ENCODE results near the gene NFKBIA. TPM values are rescaled to one million over a fixed set of nuclear protein-coding genes. Genes with fewer than 3 reads are reported as not detected.
A peak's percentile ranks its signal among the peaks of the same experiment; 100 is the strongest.

Gene NFKBIA
- total RNA-seq, 4 donors from 2014 or later: 112 to 387 (median 295) TPM

DNA sequence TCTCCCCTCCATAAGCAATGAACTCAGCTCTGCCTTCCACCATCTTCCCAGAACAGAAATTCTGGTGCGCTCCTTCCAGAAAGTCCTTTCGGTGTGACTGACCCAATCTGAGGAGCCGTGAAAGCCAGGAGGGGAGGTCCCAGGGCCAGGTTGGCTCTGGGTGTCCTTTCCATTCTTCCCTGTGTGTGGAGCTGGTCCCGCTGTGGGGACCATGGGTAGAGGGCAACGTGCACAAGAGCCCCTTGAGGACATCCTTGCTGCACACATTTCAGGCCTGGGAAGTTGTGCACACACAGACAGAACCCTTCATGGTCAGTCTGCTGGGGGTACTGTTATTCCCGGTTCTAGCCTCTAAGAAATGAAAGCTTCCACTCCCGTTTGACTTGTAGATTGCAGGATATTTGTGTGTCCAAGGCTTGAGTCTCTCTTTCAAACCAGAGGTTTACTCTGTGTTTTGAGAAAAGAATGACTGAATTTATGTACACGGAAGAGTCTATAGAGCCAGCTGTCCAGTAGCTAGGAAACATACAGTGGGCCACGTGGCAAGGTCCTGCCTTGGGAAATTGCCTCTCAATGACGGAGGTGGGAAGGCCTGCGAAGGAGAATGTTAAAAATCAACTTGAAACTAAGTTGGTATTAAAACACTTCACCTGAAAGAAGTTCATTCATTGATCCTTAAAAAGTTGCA lies 10.1 kb downstream of the NFKBIA start:
- Histone ChIP-seq H3K27me3 (no peaks in the 10 kb centered on the region), H3K4me1 (no peaks in the 10 kb centered on the region), H3K36me3 (no peaks in the 10 kb centered on the region), H3K27ac (no peak overlapping the region), H3K4me3 (no peak overlapping the region), H3K9me3 (no peaks in the 10 kb centered on the region)
- no peak for TF ChIP-seq POLR2A (IDR thresholded peaks at IDR 0.05)
- TF ChIP-seq, protein P1, sequence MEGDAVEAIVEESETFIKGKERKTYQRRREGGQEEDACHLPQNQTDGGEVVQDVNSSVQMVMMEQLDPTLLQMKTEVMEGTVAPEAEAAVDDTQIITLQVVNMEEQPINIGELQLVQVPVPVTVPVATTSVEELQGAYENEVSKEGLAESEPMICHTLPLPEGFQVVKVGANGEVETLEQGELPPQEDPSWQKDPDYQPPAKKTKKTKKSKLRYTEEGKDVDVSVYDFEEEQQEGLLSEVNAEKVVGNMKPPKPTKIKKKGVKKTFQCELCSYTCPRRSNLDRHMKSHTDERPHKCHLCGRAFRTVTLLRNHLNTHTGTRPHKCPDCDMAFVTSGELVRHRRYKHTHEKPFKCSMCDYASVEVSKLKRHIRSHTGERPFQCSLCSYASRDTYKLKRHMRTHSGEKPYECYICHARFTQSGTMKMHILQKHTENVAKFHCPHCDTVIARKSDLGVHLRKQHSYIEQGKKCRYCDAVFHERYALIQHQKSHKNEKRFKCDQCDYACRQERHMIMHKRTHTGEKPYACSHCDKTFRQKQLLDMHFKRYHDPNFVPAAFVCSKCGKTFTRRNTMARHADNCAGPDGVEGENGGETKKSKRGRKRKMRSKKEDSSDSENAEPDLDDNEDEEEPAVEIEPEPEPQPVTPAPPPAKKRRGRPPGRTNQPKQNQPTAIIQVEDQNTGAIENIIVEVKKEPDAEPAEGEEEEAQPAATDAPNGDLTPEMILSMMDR (IDR thresholded peaks at IDR 0.05): no peak
- intact Hi-C loops (cut with DNase I; ENCODE audit: low total_unique reads): no loop called here
- DNase-seq: no peak

DNA sequence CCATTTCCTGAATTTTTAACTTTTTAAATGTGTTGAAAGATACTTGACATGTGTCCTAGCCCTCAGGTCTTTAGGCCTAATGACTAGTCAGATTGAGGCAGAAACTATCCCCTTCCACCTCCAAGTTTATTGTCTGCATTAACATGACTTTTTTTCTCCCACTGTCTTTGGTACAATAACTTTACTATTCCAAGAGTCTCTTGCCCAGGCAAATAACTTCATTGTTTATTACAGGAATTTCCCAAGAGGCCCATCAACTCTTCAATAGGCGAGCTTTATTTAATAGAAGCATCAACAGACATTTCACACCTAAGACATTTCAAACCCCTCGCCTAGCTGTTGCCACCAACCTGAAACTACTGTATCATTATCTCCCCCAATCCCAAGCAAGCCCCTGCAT lies 10.7 kb downstream of the NFKBIA start:
- H3K27ac ChIP-seq: peak overlapping the region in 1 of 2 donors; percentile 27
- TF ChIP-seq, protein P1 (IDR thresholded peaks at IDR 0.05): no peak
- no peak for TF ChIP-seq POLR2A (IDR thresholded peaks at IDR 0.05)
- no peaks in the 10 kb centered on the region for H3K9me3 ChIP-seq
- intact Hi-C loops (cut with DNase I; ENCODE audit: low total_unique reads): no loop called here
- no peak overlapping the region for H3K4me3 ChIP-seq
- no peak for DNase-seq
- no peaks in the 10 kb centered on the region for H3K36me3 ChIP-seq
- H3K27me3 ChIP-seq: no peaks in the 10 kb centered on the region
- no peaks in the 10 kb centered on the region for H3K4me1 ChIP-seq

DNA sequence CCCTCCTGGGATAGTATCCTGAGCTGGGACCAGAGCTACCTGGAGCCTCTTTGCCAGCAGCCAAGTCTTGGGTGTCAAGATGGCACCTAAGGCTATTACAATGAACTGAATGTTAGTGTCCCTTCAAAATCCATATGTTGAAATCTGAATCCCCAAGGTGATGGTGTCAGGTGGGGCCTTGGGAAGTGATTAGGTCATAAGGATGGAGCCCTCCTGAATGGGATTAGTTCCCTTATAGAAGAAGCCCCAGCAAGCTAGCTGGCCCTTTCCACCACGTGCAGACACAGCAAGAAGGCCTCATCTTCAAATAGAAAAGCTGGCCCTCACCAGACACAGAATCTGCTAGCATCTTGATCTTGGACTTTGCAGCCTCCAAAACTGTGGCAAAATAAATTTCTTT lies 12.4 kb downstream of the NFKBIA start:
- DNase-seq: no peak
- Histone ChIP-seq H3K4me1 (no peaks in the 10 kb centered on the region), H3K9me3 (no peaks in the 10 kb centered on the region), H3K36me3 (no peaks in the 10 kb centered on the region), H3K27ac (no peak overlapping the region), H3K4me3 (no peak overlapping the region), H3K27me3 (no peaks in the 10 kb centered on the region)
- TF ChIP-seq, protein P1 (IDR thresholded peaks at IDR 0.05): no peak
- TF ChIP-seq POLR2A (IDR thresholded peaks at IDR 0.05): no peak
- intact Hi-C loops (cut with DNase I; ENCODE audit: low total_unique reads): no loop called here

DNA sequence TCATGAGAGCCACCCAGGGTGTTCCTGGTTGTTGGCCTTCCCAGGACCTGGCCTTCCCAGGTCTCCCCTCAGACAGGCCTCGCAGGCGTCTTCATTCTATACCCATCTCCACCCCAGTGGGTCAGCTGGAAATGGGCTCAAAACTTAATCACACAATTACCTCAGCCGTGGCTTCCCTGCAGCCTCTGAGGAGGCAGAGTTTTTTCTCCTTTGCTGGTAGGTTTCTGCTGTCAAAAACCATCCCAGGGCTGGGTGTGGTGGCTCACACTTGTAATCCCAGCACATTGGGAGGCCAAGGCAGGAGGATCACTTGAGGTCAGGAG lies 13.2 kb downstream of the NFKBIA start:
- no peaks in the 10 kb centered on the region for H3K27me3 ChIP-seq
- TF ChIP-seq POLR2A (IDR thresholded peaks at IDR 0.05): no peak
- TF ChIP-seq, protein P1 (IDR thresholded peaks at IDR 0.05): no peak
- H3K4me1 ChIP-seq: no peaks in the 10 kb centered on the region
- intact Hi-C loops (cut with DNase I; ENCODE audit: low total_unique reads): no loop called here
- no peak for DNase-seq
- H3K4me3 ChIP-seq: no peak overlapping the region
- H3K36me3 ChIP-seq: no peaks in the 10 kb centered on the region
- no peak overlapping the region for H3K27ac ChIP-seq
- H3K9me3 ChIP-seq: no peaks in the 10 kb centered on the region

DNA sequence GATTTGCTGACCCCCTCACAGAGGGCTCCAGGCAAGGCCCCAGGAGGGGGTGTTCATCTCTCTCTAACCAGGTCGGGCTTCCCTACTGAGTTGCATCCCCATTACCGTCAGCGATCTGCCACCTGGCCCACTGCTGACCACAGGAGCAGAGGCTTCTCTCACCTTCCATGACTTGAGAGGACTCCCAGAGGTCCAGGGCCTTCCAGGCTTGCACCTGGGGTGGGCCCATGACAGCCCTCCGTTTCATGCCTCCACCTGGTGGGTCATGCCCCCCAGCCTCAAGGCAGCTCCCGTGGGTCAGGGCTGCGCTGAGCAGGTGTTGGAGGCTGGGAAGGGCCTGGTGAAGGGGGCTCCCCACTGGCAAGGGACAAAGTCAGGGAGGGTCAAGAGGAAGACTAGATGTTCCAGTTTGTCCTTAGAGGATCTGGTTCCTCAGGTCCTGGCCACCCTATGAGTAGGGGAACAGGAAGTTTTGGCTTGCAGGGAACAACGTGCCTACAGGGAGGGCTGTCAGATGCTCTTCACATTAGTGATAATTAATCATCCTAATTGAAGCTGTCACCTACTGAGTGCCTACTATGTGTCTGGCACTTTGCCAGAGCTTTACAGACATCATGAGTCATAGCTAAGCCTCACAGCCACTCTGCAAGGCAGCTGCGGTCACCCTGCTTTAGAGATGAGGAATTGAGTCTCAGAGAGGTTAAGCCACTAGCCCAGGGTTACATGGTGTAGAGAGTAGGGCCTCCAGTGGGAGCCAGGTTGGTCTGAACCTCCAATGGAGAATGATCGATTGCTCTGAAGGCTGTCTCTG lies 13.8 kb downstream of the NFKBIA start:
- no peaks in the 10 kb centered on the region for H3K27me3 ChIP-seq
- H3K4me1 ChIP-seq: peaks cover 0 to 5% of the 10 kb centered on the region in 2 donors
- intact Hi-C loops (cut with DNase I; ENCODE audit: low total_unique reads): no loop called here
- TF ChIP-seq, protein P1 (IDR thresholded peaks at IDR 0.05): no peak
- TF ChIP-seq POLR2A (IDR thresholded peaks at IDR 0.05): no peak
- H3K27ac ChIP-seq: no peak overlapping the region
- no peaks in the 10 kb centered on the region for H3K9me3 ChIP-seq
- H3K4me3 ChIP-seq: no peak overlapping the region
- no peaks in the 10 kb centered on the region for H3K36me3 ChIP-seq
- DNase-seq: no peak

All from uterus (tissue), 4 donors.